AG04450 (cell line): ENCODE measurements around the gene MFSD2B. TPM values are rescaled to one million over a fixed set of nuclear protein-coding genes. Genes with fewer than 3 reads are reported as not detected.
"Not testable (repeated sequence)": the region's sequence is repeated elsewhere in the genome, so short reads cannot be mapped to it uniquely, and the experiment has no call there.

ENCODE experiments used
- CTCF ChIA-PET: fragments of 300-600, 350-600 bp; formaldehyde crosslinking; extraction: SDS; loops from one replicate; lab custom pipeline; 2022; ENCODE audit warnings: antibody characterized with exemption, inconsistent platforms; lab: Charles Lee
- POLR2A ChIA-PET: fragments of 350-600 bp; formaldehyde crosslinking; extraction: SDS; loops from one replicate; lab custom pipeline; 2021; ENCODE audit warnings: antibody characterized with exemption, inconsistent platforms; lab: Yijun Ruan, JAX
- DNase-seq: peaks from one replicate; pipeline ENCODE4 v3.0.0-alpha.2; 2011; ENCODE audit warnings: low read depth, low spot score
- H3K27ac ChIP-seq: one replicate; pipeline ENCODE4 v1.5.1; 2012; ENCODE audit warnings: low read depth, low read length, control low read depth
- H3K27me3 ChIP-seq: one replicate; pipeline ENCODE4 v1.6.0; 2012; ENCODE audit warnings: low read length; ENCODE audit not compliant: control insufficient read depth, insufficient read depth
- H3K4me3 ChIP-seq: 2 replicates; pipeline ENCODE4 v1.5.1; 2011; ENCODE audit warnings: mild to moderate bottlenecking, low read depth, low read length, control low read depth
- H3K9me3 ChIP-seq: 2 replicates; pipeline ENCODE4 v1.5.1; 2012; ENCODE audit warnings: low read length; ENCODE audit not compliant: control insufficient read depth, insufficient read depth
- CTCF ChIP-seq: IDR thresholded peaks from 2 replicates; pipeline ENCODE4 v1.5.1; 2011; ENCODE audit warnings: low read depth, low read length, control low read depth, inconsistent platforms
- polyA plus RNA-seq: library from polyadenylated mRNA; depleted of rRNA; stranded (reverse); fragments of >200 nt; gene quantifications from 2 replicates; pipeline ENCODE4 v1.2.3, GENCODE V29; 2011

The MFSD2B gene
- polyA plus RNA-seq, 1 experiment, result 0.05 TPM

GRCh38 chr2:24024996-24025663 lies 15.2 kb downstream of the MFSD2B start:
- TF ChIP-seq CTCF, result no peak
- no peaks in the 10 kb centered on the region for H3K9me3 ChIP-seq
- ChIA-PET CTCF (interaction anchor here (0.6 to 1.9 kb wide), 5 partner anchors 11 to 201 kb away, joined by 3 to 9 read pairs (median 4); partner anchors contain the start of gene ATAD2B), POLR2A (interaction anchor here (1.1 kb wide), 1 partner anchor 98 kb away, joined by 3 read pairs; the partner anchor contains the start of gene ATAD2B)
- DNase-seq, result no peak
- H3K27me3 ChIP-seq, result no peaks in the 10 kb centered on the region
- H3K4me3 ChIP-seq, result no peak overlapping the region
- H3K27ac ChIP-seq, result no peak overlapping the region

GRCh38 chr2:24026233-24026632 lies 16.3 kb downstream of the MFSD2B start:
- Histone ChIP-seq H3K9me3 (no peaks in the 10 kb centered on the region), H3K27me3 (no peaks in the 10 kb centered on the region), H3K4me3 (no peak overlapping the region), H3K27ac (no peak overlapping the region)
- TF ChIP-seq CTCF, result no peak
- CTCF ChIA-PET, result interaction anchor here (0.6 to 1.9 kb wide), 4 partner anchors 27 to 202 kb away, joined by 3 to 9 read pairs (median 4); partner anchors contain the start of gene ATAD2B
- POLR2A ChIA-PET, result no interaction called here
- no peak for DNase-seq

- TF ChIP-seq CTCF, result no peak
- no peaks in the 10 kb centered on the region for H3K9me3 ChIP-seq
- H3K27ac ChIP-seq, result no peak overlapping the region
- DNase-seq, result no peak
- ChIA-PET CTCF (no interaction called here), POLR2A (no interaction called here)
- H3K27me3 ChIP-seq, result no peaks in the 10 kb centered on the region
- no peak overlapping the region for H3K4me3 ChIP-seq
Observed at GRCh38 chr2:24038786-24039499, 29.1 kb downstream of the MFSD2B start.

GRCh38 chr2:24040511-24040910 lies 30.6 kb downstream of the MFSD2B start:
- H3K4me3 ChIP-seq, result no peak overlapping the region
- POLR2A ChIA-PET, result no interaction called here
- DNase-seq, result no peak
- no peaks in the 10 kb centered on the region for H3K9me3 ChIP-seq
- H3K27ac ChIP-seq, result no peak overlapping the region
- TF ChIP-seq CTCF, result no peak
- CTCF ChIA-PET, result interaction anchor here (1.2 kb wide), 1 partner anchor 44 kb away, joined by 6 read pairs; the partner anchor contains the start of gene TP53I3
- no peaks in the 10 kb centered on the region for H3K27me3 ChIP-seq

GRCh38 chr2:24043133-24043532 lies 33.2 kb downstream of the MFSD2B start:
- H3K27ac ChIP-seq, H3K27me3 ChIP-seq, CTCF ChIA-PET, POLR2A ChIA-PET, DNase-seq, H3K4me3 ChIP-seq, H3K9me3 ChIP-seq: not testable (repeated sequence)
